Esophagus mucosa (tissue), 1 donor: ENCODE results near the gene LAMP1. TPM values are rescaled to one million over a fixed set of nuclear protein-coding genes. Genes with fewer than 3 reads are reported as not detected.
"Not testable (repeated sequence)": the region's sequence is repeated elsewhere in the genome, so short reads cannot be mapped to it uniquely, and the experiment has no call there.

Experiments
- ATAC-seq: fragments of 200-7000 bp; cut with Tn5 transposase; one replicate; pipeline ENCODE4 v1.9.1; 2020
- total RNA-seq: library from RNA; stranded (reverse); gene quantifications from one replicate; pipeline ENCODE4 v1.2.4, GENCODE V29; 2023
- donor health status: DM: yes; HTN: yes; CAD: no.

Gene LAMP1
- total RNA-seq, 1 donor from 2014 or later, result 144 TPM

DNA sequence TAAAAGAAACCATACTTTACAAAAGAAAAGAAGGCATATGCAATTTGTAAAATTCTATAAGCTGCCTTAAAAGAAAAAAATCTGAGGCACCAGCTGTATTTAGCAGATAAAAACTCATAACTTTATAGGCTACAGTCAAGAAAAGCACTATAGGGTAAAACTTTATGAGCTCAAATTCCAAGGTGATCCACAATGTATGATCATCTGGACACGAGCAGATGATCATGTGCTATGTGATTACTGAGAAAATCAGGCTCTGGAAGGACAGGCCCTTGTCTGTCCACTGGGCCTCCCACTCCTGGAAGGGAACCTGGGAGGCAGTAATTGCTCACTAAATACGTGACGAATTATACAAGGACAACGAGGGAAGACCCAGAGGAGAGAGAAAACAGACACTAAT is 59.6 kb downstream of the LAMP1 start:
- no peak for ATAC-seq

DNA sequence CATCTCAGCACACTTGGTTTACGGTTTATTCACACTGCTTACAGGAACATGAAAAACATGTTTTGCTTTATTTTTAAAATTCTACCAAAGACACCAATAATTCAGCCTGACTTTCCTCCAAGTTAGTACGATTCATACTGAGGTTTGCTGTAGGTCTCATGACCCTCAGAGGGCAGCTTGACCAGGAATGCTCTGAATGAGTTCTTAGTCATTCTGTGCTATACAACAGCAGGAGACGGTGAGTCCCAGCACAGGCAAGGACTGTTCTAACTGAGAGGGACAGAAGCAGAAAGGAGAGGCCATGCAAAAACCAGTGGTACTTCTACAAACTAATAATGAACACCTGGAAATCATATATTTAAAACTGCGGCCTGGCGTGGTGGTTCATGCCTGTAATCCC is 60.5 kb downstream of the LAMP1 start:
- no peak for ATAC-seq

DNA sequence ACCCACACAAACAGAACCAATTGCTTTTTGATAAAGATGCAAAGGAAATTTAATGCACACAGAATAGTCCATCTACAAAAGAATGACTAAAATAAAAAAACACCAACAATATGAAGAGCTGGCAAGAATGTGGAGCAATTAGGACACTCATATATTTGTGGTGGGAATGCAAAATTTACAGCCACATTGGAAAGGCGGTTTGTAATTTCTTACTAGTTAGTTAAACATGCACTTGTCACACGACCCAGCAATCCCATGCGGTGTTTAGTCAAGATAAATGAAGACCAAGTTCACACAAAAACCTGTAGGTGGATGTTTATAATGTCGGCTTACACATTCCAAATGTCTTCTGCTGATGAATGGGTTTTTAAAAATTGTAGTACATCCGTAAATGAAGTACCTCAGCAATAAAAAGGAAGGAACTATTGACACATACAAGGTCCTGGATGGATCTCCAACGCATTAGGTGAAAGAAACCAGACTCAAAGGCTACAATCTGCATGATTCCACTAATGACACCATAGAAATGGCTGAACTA is 61.7 kb downstream of the LAMP1 start:
- ATAC-seq, result no peak

DNA sequence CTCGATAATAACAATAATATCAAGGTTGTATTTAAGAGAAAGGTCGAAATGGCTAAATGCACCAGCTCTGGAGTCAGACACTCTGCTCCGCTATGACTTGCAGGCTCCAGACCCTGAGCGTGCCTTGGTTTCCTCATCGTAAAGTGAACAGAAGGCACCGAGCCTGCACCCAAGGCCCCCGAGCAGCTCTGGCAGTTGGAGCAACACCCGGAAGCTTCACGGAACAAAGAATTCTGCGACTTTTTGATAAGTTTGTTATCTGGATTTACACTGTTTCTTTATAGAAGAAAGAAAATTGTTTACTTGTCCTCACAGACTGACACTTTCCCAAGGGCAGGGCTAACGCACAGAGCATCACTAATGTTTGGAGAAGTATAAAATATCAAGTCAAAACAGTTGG is 62.5 kb downstream of the LAMP1 start:
- ATAC-seq, result no peak

DNA sequence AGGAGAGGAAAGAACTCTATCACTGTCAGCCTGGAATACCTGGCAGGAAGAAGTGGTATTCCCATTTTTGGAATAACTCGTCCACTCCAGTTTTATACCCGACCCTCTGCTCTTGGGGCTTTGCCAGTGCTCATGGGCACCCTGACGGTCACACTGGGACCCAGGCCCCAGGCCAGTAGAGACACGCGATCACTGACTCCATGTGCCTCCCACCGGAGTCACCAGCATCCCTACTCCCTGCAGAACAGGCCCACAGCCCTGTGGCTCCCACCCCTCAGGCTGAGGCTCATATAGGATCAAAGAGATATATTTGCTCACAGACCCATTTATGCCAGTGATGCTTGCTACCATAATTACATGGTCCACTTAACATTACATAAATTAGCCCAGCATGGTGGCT is 63.4 kb downstream of the LAMP1 start:
- ATAC-seq, result no peak

DNA sequence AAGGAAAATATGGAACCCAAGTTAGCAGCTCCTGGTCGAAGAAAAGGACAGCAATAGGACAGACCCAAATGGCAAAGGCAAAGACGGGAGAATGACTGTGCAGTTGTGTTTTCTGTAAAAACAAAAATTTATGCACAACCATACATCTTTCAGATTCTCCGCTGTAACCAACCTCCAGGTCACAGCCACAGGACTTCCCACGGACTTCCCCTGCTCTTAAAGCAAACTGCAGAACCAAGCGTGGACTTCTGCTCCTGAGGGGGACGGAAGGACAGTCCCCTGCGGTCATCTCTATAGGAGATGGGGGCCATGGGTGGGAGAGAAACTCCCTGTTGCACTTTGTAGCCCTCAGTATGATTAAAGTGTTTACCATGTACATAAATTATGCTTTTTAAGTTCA is 64.4 kb downstream of the LAMP1 start:
- no peak for ATAC-seq

DNA sequence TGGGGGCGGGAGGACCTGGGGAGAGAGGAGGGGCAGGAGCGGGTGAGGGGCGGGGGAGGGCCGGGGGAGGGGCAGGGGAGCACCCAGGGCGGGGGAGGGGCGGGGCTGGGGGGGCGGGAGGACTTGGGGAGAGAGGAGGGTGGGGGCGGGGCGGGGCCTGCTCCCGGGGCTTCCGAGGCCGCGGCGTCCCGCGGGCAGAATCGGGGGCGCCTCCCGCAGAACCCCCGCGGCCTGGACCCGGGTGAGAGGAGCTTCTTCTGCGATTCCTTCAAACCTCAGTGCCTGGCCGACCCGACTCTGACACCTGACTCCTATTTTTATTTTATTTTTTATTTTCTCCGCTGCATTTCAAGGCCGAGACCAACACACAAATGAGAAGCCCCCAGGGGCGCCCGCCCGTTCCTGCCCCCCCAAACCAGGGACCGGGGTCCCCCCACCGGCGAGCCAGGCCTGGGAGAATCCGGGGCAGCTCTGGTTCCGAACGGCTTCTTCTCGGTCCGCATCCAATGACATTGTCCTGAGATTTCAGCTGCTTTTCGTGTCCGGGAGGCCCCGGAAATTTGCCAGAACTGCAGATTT is 67.4 kb downstream of the LAMP1 start:
- no peak for ATAC-seq

DNA sequence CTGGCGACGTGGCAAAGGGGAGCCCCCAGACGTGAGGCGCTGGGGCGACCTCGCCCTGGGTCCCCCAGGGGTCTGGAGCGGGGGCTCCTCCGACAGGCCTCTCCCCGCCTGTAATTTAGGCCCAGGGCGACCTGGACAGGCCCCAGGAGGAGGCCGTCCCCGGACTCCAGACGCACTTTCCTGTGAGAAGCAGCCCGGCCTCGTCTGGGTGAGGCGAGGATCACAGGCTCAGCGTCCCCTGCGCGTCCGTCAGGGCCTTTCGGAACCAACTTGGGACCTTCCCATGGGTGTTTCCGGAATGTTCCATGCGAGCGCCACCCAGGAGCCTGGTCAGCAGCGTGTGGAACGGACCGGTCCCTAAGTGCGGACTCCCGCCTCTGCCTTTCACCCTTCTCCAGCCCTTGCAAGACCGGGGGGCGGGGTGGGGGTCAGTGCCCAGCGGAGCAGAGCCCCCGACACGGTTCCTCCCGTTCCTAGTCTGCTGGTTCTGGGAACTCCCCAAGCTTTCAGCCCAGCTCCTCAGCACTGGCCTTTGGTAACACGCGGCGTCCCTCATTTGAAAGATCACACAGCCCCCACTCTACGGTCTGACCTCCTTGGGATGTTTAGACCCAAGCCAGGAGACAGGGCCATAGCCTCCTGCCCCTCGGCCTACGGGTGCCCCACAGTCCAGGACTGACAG is 68.0 kb downstream of the LAMP1 start:
- ATAC-seq, result no peak

DNA sequence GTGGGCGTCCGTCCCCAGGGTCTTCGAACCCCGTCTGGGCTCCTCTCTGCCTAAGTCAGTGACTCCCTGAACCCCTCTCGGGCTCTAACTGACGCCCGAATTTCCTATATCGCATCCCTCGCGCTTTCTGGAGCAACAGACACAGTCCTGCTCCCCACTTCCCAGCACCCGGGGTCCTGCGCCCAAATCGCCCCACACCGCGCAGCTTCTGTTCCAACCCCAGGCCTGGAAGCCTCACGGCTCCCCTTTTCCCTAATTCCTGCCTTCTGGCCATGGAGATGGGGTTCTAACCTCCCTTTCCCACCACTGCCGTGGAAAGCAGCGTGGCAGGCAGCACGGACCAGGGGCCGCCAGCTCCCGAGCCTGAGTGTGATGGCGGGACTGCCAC is 68.5 kb downstream of the LAMP1 start:
- ATAC-seq, result no peak

DNA sequence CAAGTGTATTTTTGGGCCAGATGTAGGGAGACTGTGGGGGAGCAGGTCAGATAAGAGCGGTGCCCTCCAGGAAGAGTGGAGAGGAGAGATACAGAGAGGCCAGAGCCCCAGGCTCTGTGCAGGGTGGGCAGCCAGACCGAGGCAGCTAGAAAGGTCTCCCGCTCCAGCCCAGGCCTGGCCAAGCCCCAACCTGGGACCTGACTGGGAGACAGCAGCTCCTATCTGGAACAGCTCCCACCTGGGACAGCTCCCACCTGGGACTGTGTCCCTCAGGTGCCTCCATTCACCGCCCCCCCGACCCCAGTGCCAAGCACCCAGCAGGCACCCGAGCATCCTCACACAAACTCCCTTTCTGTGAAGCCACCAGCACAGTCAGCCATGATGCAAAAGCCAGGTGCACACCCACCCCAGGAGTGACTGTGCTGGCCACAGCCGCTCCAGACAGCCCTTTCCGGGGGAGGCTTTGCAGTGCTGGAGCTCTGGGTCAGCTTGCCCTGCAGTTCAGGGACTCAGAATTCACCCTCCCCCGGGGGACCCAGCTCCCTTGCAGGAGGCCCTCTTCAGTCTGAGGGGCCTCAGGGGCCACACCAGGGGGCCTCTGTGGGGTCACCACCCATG is 69.0 kb downstream of the LAMP1 start:
- no peak for ATAC-seq

DNA sequence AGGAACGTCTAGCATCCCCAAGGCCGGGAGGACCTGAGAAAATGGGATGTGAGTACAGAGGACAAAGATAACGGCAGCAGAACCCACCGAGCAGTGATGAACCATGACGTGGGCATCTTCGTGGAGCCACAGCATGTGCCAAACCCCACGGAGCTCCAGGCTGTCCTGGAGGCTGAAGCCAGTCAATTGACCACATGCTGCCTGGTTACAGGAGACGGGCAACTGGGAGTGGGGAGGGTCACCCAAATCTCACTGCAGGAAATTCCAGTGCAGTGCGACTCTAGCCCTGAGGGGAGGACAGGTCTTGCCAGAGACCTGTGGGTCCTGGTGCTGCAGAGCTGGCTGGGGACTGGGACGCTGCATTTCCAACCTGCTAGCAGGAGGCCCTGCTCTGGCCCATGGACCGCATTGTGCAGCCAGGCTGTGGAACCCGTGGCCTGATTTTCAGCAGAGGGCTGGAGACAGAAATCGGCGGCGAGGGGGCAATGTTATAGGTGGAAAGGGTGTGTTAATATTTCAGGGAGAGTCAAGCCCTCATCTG is 70.1 kb downstream of the LAMP1 start:
- no peak for ATAC-seq

DNA sequence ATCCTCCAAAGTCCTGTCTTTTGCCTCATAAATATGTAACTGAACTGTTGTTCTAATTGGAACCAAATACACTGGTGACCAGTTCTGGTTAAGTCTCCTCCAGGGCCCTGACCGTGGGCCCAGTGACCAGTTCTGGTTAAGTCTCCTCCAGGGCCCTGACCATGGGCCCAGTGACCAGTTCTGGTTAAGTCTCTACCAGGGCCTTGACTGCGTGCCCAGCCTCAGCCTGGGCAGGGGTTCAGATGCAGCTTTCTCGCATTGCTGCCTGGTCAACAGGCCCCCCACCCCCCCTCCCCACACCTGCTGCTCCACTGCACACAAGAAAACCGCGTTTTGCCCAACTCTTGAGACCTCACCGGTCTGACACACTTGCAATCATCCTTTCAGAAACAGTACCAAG is 70.7 kb downstream of the LAMP1 start:
- no peak for ATAC-seq

DNA sequence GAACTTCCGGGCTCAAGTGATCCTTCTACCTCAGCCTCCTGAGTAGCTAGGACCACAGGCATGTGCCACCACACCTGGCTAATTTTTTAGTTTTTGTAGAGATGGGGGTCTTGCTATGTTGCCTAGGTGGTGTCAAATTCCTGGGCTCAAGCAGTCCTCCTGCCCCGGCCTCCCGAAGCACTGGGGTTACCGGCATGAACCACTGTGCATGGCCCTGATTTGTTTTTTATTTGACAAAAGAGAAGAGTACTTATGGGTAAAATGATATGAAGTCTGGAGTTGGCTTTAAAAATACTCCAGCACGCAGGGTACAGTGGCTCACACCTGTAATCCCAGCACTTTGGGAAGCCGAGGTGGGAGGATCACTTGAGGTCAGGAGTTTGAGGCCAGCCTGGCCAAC is 71.3 kb downstream of the LAMP1 start:
- ATAC-seq, result not testable (repeated sequence)

DNA sequence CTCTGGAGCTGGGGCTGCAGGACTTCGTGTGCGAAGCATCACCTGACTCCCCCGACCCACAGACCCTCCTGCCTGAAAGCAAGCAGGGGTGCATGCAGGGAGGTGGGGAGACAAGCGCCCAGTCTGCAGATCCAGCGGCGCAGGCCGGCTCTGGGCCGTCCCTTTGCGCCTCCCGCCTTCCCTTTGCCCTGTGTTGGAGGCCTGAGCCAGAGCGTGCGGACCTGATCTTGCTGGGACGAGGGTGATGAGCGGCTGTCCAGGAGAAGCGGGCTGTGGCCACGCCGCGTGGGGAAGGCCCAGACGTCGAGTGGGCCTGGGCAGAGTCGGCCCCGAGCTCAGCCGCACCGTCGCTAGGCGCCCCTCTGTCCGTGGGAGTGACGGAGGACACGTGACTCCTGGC is 72.2 kb downstream of the LAMP1 start:
- ATAC-seq, result no peak

DNA sequence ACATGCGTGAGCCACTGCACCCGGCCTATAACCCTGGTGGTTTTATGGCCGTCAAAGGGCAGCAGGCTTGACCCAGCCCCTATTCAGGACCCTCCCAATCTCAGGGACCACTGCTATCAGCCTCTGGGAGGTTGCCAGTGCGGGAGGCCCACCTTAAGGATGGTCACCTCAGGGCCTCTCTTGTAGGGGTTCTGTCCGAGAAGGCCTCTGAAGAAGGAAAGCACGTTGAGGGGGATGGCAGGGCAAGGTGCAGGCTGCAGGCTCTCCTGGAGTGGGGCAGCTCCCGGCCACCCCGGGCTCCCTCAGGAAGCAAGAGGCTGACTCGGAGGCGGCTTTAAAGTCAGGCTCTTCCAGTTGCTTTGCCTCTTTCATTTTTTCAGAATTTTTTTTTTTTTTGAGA is 72.8 kb downstream of the LAMP1 start:
- ATAC-seq, result no peak

DNA sequence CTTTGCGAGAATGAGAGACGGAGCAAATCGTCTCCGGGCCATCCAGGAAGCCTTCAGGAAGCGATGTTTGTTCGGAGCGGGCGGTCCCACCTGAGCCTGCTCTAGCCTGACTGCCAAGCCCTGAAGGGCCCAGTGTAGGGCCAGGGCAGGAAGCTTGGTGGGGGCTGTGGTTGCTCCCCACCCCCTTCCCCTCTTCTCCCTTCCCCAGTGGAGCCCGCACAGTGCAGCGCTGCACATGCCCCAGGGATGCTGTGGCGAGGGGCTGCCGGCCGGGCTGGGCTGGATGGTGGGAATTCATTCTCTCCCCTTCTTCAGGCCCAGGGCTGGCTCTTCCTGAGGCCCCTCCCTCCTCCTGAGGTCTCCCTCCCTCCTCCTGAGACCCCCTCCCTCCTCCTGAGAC is 74.0 kb downstream of the LAMP1 start:
- no peak for ATAC-seq

DNA sequence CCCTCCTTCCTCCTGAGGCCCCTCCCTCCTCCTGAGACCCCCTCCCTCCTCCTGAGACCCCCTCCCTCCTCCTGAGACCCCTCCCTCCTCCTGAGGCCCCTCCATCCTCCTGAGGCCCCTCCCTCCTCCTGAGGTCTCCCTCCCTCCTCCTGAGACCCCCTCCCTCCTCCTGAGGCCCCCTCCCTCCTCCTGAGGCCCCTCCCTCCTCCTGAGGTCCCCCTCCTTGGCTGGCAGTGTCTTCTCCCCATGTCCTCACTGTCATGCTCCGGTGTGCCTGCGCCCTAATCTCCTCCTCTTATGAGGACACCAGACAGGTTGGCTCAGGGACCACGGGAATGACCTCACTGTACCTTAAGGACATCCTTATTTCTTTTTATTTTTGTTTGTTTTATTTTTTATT is 74.7 kb downstream of the LAMP1 start:
- not testable (repeated sequence) for ATAC-seq

Other genes with a start within 250 kb of the LAMP1 start
- gene F7, start 191.4 kb upstream of the LAMP1 start, total RNA-seq, result not detected
- 0.56 TPM for gene F10, start 174.4 kb upstream of the LAMP1 start, total RNA-seq
- not detected for gene PROZ, start 138.6 kb upstream of the LAMP1 start, total RNA-seq
- gene PCID2, start 88.6 kb upstream of the LAMP1 start, total RNA-seq, result 23.1 TPM
- 48.3 TPM for gene CUL4A, start 87.6 kb upstream of the LAMP1 start, total RNA-seq
- 15.1 TPM for gene GRTP1, start 66.9 kb downstream of the LAMP1 start, total RNA-seq
- gene ADPRHL1, start 156.2 kb downstream of the LAMP1 start, total RNA-seq, result 2.5 TPM
- 8.4 TPM for gene DCUN1D2, start 193.5 kb downstream of the LAMP1 start, total RNA-seq